ENCODE measurements around the gene ZCCHC13.

DNA sequence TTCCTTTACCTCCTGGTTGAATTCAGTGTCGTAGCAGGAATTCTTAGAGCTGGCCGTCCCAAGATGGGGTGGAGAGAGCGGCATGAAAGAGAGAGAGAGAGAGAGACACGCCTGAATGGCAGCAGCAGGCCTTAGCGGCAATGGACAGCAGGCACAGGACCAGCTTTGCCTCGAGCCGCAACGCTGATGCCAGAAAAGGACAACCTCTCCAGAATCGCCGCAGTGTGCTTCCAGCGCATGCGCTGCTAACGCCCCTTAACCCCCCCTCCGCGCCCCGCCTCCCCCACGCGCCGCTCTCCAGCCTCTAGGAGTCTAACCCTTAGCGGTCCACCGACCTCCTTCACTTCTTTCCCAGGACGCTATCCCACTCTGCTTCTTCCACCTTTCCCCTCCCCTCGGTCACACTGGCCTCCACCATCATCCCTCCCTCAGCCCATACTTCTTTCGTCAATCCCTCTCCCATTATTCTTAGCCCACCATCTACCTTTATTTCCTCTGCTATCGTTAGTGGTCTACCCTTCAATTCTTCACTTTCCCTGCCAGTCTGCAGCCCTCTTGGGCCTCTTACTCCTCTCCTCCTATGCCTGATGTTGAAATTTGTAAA lies 10.5 kb upstream of the ZCCHC13 start:
- TF ChIP-seq CTCF (IDR thresholded peaks at IDR 0.05; ENCODE audit: insufficient read depth, low read length) (no peak), POLR2AphosphoS5 (IDR thresholded peaks at IDR 0.05; ENCODE audit: low read depth) (no peak), SPI1 (IDR thresholded peaks at IDR 0.05; ENCODE audit: borderline replicate concordance, low read depth) (no peak)
- TF ChIP-seq, protein P1, sequence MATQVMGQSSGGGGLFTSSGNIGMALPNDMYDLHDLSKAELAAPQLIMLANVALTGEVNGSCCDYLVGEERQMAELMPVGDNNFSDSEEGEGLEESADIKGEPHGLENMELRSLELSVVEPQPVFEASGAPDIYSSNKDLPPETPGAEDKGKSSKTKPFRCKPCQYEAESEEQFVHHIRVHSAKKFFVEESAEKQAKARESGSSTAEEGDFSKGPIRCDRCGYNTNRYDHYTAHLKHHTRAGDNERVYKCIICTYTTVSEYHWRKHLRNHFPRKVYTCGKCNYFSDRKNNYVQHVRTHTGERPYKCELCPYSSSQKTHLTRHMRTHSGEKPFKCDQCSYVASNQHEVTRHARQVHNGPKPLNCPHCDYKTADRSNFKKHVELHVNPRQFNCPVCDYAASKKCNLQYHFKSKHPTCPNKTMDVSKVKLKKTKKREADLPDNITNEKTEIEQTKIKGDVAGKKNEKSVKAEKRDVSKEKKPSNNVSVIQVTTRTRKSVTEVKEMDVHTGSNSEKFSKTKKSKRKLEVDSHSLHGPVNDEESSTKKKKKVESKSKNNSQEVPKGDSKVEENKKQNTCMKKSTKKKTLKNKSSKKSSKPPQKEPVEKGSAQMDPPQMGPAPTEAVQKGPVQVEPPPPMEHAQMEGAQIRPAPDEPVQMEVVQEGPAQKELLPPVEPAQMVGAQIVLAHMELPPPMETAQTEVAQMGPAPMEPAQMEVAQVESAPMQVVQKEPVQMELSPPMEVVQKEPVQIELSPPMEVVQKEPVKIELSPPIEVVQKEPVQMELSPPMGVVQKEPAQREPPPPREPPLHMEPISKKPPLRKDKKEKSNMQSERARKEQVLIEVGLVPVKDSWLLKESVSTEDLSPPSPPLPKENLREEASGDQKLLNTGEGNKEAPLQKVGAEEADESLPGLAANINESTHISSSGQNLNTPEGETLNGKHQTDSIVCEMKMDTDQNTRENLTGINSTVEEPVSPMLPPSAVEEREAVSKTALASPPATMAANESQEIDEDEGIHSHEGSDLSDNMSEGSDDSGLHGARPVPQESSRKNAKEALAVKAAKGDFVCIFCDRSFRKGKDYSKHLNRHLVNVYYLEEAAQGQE (IDR thresholded peaks at IDR 0.05; ENCODE audit: insufficient replicate concordance, low read depth) = no peak

Measured in HL-60 (cell line).